SW 1271 (cell line): ENCODE measurements around the gene PARP9.
"Not testable (repeated sequence)": the region's sequence is repeated elsewhere in the genome, so short reads cannot be mapped to it uniquely, and the experiment has no call there.

ENCODE experiments used
- DNase-seq, 2 experiments: peaks; one replicate each; lab custom pipeline; 2025; lab: John Stamatoyannopoulos, UW

PARP9 gene

DNA sequence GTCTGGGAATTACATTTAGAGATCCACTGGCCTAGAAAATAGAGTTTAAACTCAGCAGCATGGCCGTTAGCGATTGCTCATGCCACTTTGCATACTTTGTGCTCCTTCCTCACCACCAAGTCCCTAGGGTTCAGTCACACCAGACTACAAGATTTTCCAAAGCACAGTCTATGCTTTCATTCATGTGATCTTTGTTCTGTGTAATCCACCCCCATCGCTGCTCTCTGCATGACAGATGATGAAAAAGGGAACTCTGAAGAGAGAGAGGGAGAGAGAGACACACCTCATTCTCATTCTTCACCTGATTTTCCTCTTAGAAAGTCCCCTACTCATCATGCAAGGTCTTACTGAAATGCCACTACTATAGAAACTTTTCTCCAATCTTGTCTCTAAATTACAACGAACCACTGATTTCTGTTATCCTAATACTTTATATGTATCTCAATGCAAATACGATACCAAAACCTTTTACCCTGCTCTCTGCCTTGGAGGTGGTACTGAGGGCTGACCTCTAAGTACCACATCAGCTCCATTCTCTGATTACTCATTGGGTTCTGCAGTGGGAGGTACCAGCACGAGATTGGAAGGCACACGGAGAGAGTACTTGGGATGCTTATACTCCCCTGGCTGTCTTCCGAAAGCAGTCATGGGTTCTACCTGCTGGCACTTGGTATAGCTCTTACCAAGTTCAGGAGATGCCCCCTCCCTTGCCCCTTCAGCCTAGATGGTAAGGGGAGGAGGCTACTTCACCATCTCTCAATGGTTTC lies 12.3 kb upstream of the PARP9 start:
- DNase-seq = no peak

- peak in 1 of 2 experiments; percentile 21 for DNase-seq
Measured at GRCh38 chr3:122572940-122573412, 8.9 kb upstream of the PARP9 start.

DNA sequence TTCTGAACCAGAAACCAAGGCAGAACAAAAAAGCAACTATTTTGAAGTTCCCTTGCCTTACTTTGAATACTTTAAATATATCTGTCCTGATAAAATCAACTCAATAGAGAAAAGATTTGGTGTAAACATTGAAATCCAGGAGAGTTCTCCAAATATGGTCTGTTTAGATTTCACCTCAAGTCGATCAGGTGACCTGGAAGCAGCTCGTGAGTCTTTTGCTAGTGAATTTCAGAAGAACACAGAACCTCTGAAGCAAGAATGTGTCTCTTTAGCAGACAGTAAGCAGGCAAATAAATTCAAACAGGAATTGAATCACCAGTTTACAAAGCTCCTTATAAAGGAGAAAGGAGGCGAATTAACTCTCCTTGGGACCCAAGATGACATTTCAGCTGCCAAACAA lies 4.7 kb upstream of the PARP9 start:
- no peak for DNase-seq

DNA sequence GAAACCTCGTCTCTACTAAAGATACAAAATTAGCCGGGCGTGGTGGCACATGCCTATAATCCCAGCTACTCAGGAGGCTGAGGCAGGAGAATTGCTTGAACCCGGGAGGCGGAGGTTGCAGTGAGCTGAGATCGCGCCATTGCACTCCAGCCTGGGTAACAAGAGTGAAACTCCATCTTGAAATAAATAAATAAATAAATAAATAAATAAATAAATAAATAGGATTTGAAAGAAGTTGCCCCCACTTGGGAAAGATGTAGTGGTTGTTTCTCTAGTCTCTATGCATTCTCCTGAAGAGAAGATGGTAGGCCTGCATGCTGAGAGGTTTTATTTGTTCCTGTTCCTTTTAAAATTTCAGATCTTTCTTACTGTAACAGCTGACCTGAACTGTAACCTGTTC lies 4.0 kb upstream of the PARP9 start:
- DNase-seq = not testable (repeated sequence)

GRCh38 chr3:122563717-122564025 lies 429 bp downstream of the PARP9 start:
- DNase-seq = no peak

DNA sequence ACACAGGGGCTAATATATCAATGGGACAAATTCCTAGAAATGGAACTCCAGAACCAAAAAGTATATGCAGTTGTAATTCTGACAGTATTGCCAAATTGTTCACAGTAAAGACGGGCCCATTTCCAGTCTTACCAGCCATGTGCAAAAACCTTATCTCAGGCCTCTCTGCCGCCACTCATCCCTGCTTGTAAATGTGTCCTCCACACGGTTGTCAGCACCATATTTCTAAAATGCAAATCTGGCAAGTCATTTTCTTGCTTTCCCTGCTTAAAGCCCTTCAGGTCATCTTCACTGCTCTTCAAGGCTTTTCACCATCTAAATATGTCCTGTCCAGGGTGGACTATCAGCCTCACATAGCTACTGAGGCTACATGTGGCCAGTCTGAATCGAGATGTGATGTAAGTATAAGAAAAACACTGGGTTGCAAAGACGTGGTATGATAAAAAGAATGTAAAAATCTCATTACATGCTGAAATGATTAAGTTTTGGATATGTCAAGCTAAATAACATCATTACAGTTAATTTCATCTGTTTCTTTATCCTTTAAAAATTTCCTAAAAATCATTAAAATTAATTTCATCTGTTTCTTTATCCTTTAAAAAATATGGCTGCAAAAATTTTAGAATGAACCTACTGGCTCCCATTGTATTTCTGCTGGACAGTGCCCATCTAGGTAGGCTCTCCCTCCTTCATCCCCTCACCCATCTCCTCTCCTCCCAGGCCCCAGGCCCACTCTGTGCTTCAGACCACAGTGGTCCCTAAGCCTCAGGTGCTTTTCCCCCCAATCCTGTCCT lies 980 bp downstream of the PARP9 start:
- no peak for DNase-seq

- DNase-seq = peak; percentile 32 to 55
Measured at GRCh38 chr3:122560680-122561079, 3.4 kb downstream of the PARP9 start.

DNA sequence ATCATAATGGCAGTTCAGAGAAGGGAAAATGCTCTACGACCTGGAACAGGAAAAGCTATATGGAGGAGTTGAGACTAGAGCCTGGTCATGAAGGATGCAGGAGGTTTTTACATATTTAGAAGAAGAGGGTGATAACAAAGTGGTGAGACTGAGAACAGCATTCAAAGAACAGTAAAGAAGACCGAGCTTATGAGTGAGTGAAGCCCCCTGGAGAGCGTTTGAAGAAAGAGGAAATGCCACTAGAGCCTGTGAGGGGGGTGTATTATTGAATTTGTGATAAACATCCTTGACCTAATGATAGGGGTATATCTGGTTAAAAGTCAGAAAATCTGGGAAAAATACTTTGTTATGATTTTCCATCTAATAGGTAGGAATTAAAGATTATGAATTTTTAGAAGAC lies 4.2 kb downstream of the PARP9 start:
- no peak for DNase-seq

GRCh38 chr3:122558605-122559004 lies 5.5 kb downstream of the PARP9 start:
- DNase-seq = no peak

GRCh38 chr3:122557356-122557755 lies 6.7 kb downstream of the PARP9 start:
- DNase-seq = no peak

DNA sequence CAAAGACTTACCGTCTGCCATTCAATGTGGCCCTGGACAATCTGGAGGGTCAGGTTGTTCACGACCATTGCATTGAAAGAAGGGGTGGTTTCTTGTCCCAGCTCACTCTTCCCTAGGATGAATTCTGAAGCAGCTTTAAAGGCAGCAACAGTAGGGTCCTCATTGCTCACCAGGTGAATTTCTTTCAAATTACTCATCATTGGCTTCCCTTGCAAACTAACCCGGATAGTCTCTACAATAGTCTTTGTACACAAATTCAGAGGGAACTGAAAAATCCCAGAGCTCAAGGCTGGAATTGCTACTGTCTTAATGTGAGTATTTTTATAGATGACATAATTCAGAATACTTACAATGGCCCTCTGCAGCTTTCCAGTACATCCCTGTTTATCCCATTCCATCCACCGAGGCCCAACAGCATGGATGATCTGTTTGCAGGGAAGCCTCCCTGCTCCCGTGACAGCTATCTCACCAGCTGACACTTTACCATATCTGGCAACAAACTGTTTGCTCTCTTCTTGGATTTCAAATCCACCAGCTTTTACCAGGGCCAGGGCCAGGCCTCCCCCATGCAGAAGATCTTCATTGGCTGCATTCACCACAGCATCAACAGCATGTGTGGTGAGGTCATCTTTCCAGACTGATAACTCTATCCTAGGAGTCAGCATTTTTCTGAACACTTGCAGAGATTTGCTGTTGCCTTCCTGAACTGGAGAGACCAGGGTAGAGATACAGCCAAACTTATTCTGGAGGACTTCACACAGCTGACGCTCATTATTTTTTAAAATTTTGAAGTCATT lies 8.6 kb downstream of the PARP9 start:
- DNase-seq = no peak

- no peak for DNase-seq
Measured at GRCh38 chr3:122553171-122553570, 10.9 kb downstream of the PARP9 start.

DNA sequence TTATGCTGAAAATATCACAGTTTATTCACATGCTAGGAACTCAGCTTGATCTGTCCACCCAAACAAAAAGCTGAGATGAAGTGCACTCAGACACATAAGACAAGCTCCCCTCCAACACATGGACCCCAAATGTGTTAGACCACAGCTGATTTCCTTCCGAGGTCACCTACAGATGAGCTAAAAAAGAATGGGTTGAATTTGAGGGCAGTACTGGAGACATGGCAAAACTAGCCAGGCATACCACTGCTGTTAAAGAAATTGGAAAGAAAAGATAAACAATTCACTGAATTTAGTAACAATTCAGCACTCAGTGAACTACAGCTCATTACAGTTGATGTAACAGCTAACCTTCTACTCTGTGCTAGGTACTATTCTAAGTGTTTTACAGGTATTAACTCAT lies 15.5 kb downstream of the PARP9 start:
- DNase-seq = no peak

GRCh38 chr3:122548076-122548475 lies 16.0 kb downstream of the PARP9 start:
- DNase-seq = no peak

DNA sequence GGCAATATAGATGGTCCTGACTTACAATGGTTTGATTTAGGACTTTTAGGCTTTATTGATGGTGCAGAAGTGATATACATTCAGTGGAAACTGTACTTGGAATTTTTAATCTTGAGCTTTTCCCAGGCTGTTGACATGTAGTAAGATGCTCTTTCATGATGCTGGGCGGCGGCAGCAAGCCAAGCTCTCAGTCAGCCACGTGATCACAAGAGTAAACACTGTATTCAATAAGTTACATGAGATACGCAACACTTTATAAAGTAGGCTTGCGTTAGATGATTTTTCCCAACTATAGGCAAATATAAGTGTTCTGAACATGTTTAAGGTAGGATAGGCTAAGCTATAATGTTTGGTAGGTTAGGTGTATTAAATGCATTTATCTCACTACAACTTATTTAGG lies 17.9 kb downstream of the PARP9 start:
- DNase-seq = no peak

- no peak for DNase-seq
Measured at GRCh38 chr3:122538956-122539490, 25.1 kb downstream of the PARP9 start.

DNA sequence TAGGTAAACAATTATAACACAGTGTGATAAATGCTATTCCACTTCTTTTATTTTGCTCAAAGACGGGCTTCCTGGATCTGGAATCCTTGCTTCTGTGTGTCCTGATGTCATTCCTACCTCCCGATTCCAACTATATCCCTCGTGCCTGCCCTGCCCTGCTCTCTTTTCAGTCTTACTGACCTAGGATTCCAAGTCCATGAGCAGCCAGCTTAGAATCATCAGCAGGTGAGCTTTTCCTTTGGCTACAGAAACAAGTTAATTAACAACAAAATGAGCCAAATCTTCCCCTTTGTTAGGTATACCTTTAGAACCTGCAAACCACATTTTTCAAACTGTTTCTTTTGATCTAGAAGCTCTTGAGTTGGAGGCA lies 27.5 kb downstream of the PARP9 start:
- DNase-seq = no peak

- no peak for DNase-seq
Measured at GRCh38 chr3:122535964-122536631, 28.0 kb downstream of the PARP9 start.

DNA sequence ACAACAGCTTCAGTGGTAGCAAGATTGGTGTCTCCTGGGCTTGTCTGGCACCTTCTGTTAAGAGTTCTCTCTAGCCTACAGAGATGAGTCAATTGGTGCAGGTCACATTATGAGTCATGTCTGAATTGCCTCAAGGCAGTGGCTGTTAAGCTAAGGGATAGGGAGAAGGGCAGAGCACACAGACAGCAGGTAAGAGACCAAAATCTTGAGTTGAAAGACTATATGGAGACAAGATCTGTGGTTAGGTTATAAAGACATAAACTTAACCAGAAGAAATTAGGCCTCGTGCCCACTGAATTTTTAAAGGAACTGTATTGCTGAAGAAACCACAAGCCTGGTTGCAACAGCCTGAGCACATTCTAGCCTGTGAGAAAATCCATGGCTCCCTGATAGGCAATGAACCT lies 30.2 kb downstream of the PARP9 start:
- peak; percentile 34 to 75 for DNase-seq

DNA sequence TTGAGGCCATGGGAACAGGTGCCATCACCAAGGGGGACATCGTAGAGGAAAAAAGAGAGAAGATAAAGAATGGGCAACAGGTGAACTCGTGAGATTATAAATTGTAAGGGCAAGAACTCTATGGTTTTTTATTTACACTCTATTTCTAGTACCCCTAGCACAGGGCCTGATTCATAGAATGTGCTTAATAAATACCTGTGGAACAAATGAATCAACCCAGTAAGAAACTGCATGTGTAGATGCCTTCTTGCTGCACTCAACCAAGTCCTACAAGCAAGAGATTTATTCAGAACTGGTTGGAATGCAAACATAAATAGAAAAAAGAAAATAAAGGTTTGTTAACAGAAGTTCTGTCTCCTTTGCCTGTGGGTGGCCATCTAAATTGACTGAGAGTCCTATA lies 30.6 kb downstream of the PARP9 start:
- DNase-seq = no peak

DNA sequence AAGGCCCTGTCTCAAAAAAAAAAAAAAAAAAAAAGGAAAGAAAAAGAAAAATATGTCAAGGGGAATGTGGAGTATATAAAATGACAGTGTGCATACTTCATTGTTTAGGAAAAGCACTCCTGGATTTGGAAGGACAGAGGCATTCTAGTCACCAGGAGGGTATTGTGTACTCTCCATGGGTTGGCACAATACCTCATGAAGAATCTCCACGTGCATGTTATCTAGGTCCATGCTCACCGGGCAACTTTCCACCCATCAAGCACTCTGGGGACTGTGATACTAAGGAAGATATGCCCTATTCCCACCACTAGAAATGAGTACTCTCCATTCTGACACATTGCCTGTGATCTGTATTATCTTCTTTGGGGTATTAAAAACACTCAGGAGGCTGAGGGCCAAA lies 33.9 kb downstream of the PARP9 start:
- no peak for DNase-seq

GRCh38 chr3:122523317-122523716 lies 40.8 kb downstream of the PARP9 start:
- no peak for DNase-seq
